Adrenal gland (tissue), 12 donors: ENCODE data around the gene TAF15. TPM values are rescaled to one million over a fixed set of nuclear protein-coding genes. Genes with fewer than 3 reads are reported as not detected.

ENCODE experiments used
- DNase-seq, 7 donors: peaks; one replicate each; pipeline ENCODE4 v3.0.0-alpha.2; 2019 to 2020
- H3K27ac ChIP-seq, 5 donors: fragments of 200-600 bp; sonication (generic) in 4 of 5; 1 replicate in 3 of 5; 2 replicates in 2 of 5; pipeline versions ENCODE4 v1.5.1 to v1.8.0; 2016 to 2020; ENCODE audit warnings: mild to moderate bottlenecking in 1 of 5
- H3K27me3 ChIP-seq: fragments of 200-600 bp; 2 replicates; pipeline ENCODE4 v1.8.0; 2021
- H3K36me3 ChIP-seq, 2 donors: fragments of 200-600 bp; replicated peaks in 1 of 2; 1 replicate in 1 of 2; 2 replicates in 1 of 2; pipeline versions ENCODE4 v1.5.1 to v1.8.0; 2018 to 2022
- H3K4me1 ChIP-seq, 2 donors: fragments of 200-600 bp; replicated peaks in 1 of 2; 1 replicate in 1 of 2; 2 replicates in 1 of 2; pipeline versions ENCODE4 v1.5.1 to v1.8.0; 2018 to 2021
- H3K4me3 ChIP-seq, 4 donors: fragments of 200-600 bp; sonication (generic) in 3 of 4; one replicate each; pipeline ENCODE4 v1.5.1; 2016 to 2018
- H3K9me3 ChIP-seq, 3 donors: fragments of 200-600 bp; sonication (generic) in 1 of 3; replicated peaks in 1 of 3; 1 replicate in 2 of 3; 2 replicates in 1 of 3; pipeline versions ENCODE4 v1.5.1 to v1.8.0; 2016 to 2021
- CTCF ChIP-seq, 6 experiments: fragments of 450-650 bp in 4 of 6; fragments of 200-600 bp in 2 of 6; sonication (generic) in 1 of 6; IDR thresholded peaks; 1 replicate in 5 of 6; 2 replicates in 1 of 6; pipeline versions ENCODE4 v1.5.1 to v1.8.0; 2016 to 2021; ENCODE audit warnings: antibody characterized with exemption in 6 of 6, mild to moderate bottlenecking in 2 of 6, moderate library complexity in 1 of 6
- POLR2A ChIP-seq, 2 donors: fragments of 450-650 bp; IDR thresholded peaks; one replicate each; pipeline ENCODE4 v1.6.1; 2017; ENCODE audit warnings: antibody characterized with exemption in 2 of 2, mild to moderate bottlenecking in 2 of 2, moderate library complexity in 1 of 2
- WGBS, 4 donors: extraction: QIAGEN DNeasy Blood & Tissue Kit in 2 of 4; methylation state at CpG; one replicate each; pipeline versions ENCODE4 v1.1.5 to v1.1.7; 2013 to 2017; 5-methylcytosine and 5-hydroxymethylcytosine counted together
- intact Hi-C, 2 donors: fragments of 100-400 bp; cut with DNase I; formaldehyde crosslinking; loops; one replicate each; pipeline versions ENCODE4 v1.14.1 to v1.15.0; 2022 to 2023
- polyA plus RNA-seq, 3 donors: library from polyadenylated mRNA; stranded (reverse); fragments of 200-250 nt in 2 of 3; fragments of 350-450 nt in 1 of 3; fragmentation: Illumina TruSeq in 1 of 3; extraction: RNeasy Lipid Tissue Mini Kit (QIAGEN cat#74804) in 1 of 3; gene quantifications; one replicate each; pipeline ENCODE4 v1.2.3, GENCODE V29; 2013 to 2014
- total RNA-seq, 9 donors: library from RNA; depleted of rRNA in 4 of 9; stranded (reverse); fragments of >200 nt in 4 of 9; fragments of 120-200 nt in 1 of 9; fragmentation: NEBNext Ultra II Directional in 1 of 9; extraction: Animal tissue kit (Norgen Biotek cat#: 25700) in 1 of 9; gene quantifications; one replicate each; pipeline versions ENCODE4 v1.1.0 to v1.2.4, GENCODE V29; 2013 to 2023
- donor health status: healthy with polysubstance abuse.
- donor health status: Bipolar disorder and iron deficiency.
- donor health status: DM: yes; HTN: yes; CAD: no.
- donor health status: DM: no; HTN: no; CAD: no.
- donor health status: DM: no; HTN: no; CAD: no.
- donor health status: DM: yes; HTN: yes; CAD: no.

TAF15 gene
- total and polyA plus RNA-seq, 12 donors, result 27.8 to 213 (median 145) TPM

- H3K4me3 ChIP-seq, result no peak overlapping the region
- no peak for TF ChIP-seq POLR2A (IDR thresholded peaks at IDR 0.05)
- TF ChIP-seq CTCF (IDR thresholded peaks at IDR 0.05), result no peak
- no peaks in the 10 kb centered on the region for H3K9me3 ChIP-seq
- intact Hi-C loops, result no loop called here
- 78 to 100% (median 91%) methylated on average over 1 of the region's 1 CpG for WGBS, 4 donors
- DNase-seq, result peak in 1 of 7 donors; percentile 2
- H3K4me1 ChIP-seq, result peaks cover 5 to 25% of the 10 kb centered on the region in 2 donors
- no peaks in the 10 kb centered on the region for H3K36me3 ChIP-seq
- no peak overlapping the region for H3K27ac ChIP-seq
- no peaks in the 10 kb centered on the region for H3K27me3 ChIP-seq
These were observed 12.3 kb upstream of the TAF15 start for GRCh38 chr17:35796942-35797341.

GRCh38 chr17:35797370-35797769, 11.9 kb upstream of the TAF15 start:
- peak in 1 of 7 donors; percentile 12 for DNase-seq
- no peaks in the 10 kb centered on the region for H3K9me3 ChIP-seq
- 70 to 81% (median 77%) methylated on average over 4 of the region's 4 CpGs for WGBS, 4 donors
- intact Hi-C loops, result no loop called here
- H3K36me3 ChIP-seq, result no peaks in the 10 kb centered on the region
- H3K4me1 ChIP-seq, result peaks cover 5 to 25% of the 10 kb centered on the region in 2 donors
- H3K27me3 ChIP-seq, result no peaks in the 10 kb centered on the region
- TF ChIP-seq CTCF (IDR thresholded peaks at IDR 0.05) (no peak), POLR2A (IDR thresholded peaks at IDR 0.05) (no peak)
- no peak overlapping the region for H3K4me3 ChIP-seq
- H3K27ac ChIP-seq, result no peak overlapping the region

- intact Hi-C loops, result no loop called here
- Histone ChIP-seq H3K36me3 (no peaks in the 10 kb centered on the region), H3K4me1 (peaks cover 5 to 25% of the 10 kb centered on the region in 2 donors), H3K4me3 (no peak overlapping the region), H3K27me3 (no peaks in the 10 kb centered on the region), H3K27ac (no peak overlapping the region), H3K9me3 (no peaks in the 10 kb centered on the region)
- WGBS, 4 donors, result 68 to 80% (median 72%) methylated on average over 5 of the region's 5 CpGs
- DNase-seq, result peak in 1 of 7 donors; percentile 11
- TF ChIP-seq CTCF (IDR thresholded peaks at IDR 0.05), result no peak
- no peak for TF ChIP-seq POLR2A (IDR thresholded peaks at IDR 0.05)
These were observed 11.4 kb upstream of the TAF15 start for GRCh38 chr17:35797918-35798317.

GRCh38 chr17:35799942-35800341, 9.3 kb upstream of the TAF15 start:
- DNase-seq, result peak; percentile 88 to 94 (median 92)
- H3K4me1 ChIP-seq, result peaks cover 5 to 22% of the 10 kb centered on the region in 2 donors
- no peak overlapping the region for H3K4me3 ChIP-seq
- H3K9me3 ChIP-seq, result no peaks in the 10 kb centered on the region
- TF ChIP-seq CTCF (IDR thresholded peaks at IDR 0.05) (no peak), POLR2A (IDR thresholded peaks at IDR 0.05) (no peak)
- H3K27ac ChIP-seq, result peak overlapping the region in 2 of 5 donors; percentile 6 to 40
- intact Hi-C loops, result no loop called here
- no peaks in the 10 kb centered on the region for H3K36me3 ChIP-seq
- no peaks in the 10 kb centered on the region for H3K27me3 ChIP-seq
